ENCODE data around the gene SEZ6L. TPM values are rescaled to one million over a fixed set of nuclear protein-coding genes. Genes with fewer than 3 reads are reported as not detected.

Gene SEZ6L
- total RNA-seq, 4 donors from 2014 or later: under 0.01 to 0.63 (median 0.22) TPM

- WGBS, 2 donors: 60 to 67% methylated on average over 4 of the region's 4 CpGs
- Histone ChIP-seq H3K27ac (no peak overlapping the region), H3K4me1 (no peaks in the 10 kb centered on the region), H3K27me3 (no peaks in the 10 kb centered on the region), H3K9me3 (no peaks in the 10 kb centered on the region), H3K4me3 (no peak overlapping the region), H3K36me3 (no peaks in the 10 kb centered on the region)
- TF ChIP-seq CTCF (IDR thresholded peaks at IDR 0.05) (no peak), POLR2A (IDR thresholded peaks at IDR 0.05) (no peak), EP300 (IDR thresholded peaks at IDR 0.05) (no peak)
- DNase-seq (ENCODE audit: low spot score in 2 of 2): no peak
Observed at GRCh38 chr22:26281941-26282340, 112.7 kb downstream of the SEZ6L start.

GRCh38 chr22:26283330-26283729 is 114.1 kb downstream of the SEZ6L start:
- TF ChIP-seq POLR2A (IDR thresholded peaks at IDR 0.05): no peak
- TF ChIP-seq CTCF (IDR thresholded peaks at IDR 0.05): no peak
- no peak for TF ChIP-seq EP300 (IDR thresholded peaks at IDR 0.05)
- DNase-seq (ENCODE audit: low spot score in 2 of 2): no peak
- Histone ChIP-seq H3K27me3 (no peaks in the 10 kb centered on the region), H3K36me3 (no peaks in the 10 kb centered on the region), H3K9me3 (no peaks in the 10 kb centered on the region), H3K4me3 (no peak overlapping the region), H3K27ac (no peak overlapping the region), H3K4me1 (no peaks in the 10 kb centered on the region)
- 93% methylated on average over 2 of the region's 2 CpGs for whole genome bisulfite sequencing, 2 donors

GRCh38 chr22:26285632-26286031 is 116.4 kb downstream of the SEZ6L start:
- no peaks in the 10 kb centered on the region for H3K4me1 ChIP-seq
- no peaks in the 10 kb centered on the region for H3K36me3 ChIP-seq
- TF ChIP-seq EP300 (IDR thresholded peaks at IDR 0.05) (no peak), POLR2A (IDR thresholded peaks at IDR 0.05) (no peak), CTCF (IDR thresholded peaks at IDR 0.05) (no peak)
- WGBS, 2 donors: 65 to 66% methylated on average over 5 of the region's 5 CpGs
- no peaks in the 10 kb centered on the region for H3K27me3 ChIP-seq
- no peaks in the 10 kb centered on the region for H3K9me3 ChIP-seq
- no peak overlapping the region for H3K27ac ChIP-seq
- DNase-seq (ENCODE audit: low spot score in 2 of 2): no peak
- H3K4me3 ChIP-seq: no peak overlapping the region

- Histone ChIP-seq H3K4me3 (no peak overlapping the region), H3K36me3 (no peaks in the 10 kb centered on the region), H3K4me1 (no peaks in the 10 kb centered on the region), H3K9me3 (no peaks in the 10 kb centered on the region), H3K27ac (no peak overlapping the region), H3K27me3 (no peaks in the 10 kb centered on the region)
- DNase-seq (ENCODE audit: low spot score in 2 of 2): no peak
- TF ChIP-seq CTCF (IDR thresholded peaks at IDR 0.05) (no peak), POLR2A (IDR thresholded peaks at IDR 0.05) (no peak), EP300 (IDR thresholded peaks at IDR 0.05) (no peak)
- WGBS, 2 donors: 79 to 83% methylated on average over 10 of the region's 10 CpGs
Observed at GRCh38 chr22:26286091-26286820, 117.0 kb downstream of the SEZ6L start.

- H3K27me3 ChIP-seq: no peaks in the 10 kb centered on the region
- H3K36me3 ChIP-seq: no peaks in the 10 kb centered on the region
- 80 to 86% methylated on average over 7 of the region's 7 CpGs for WGBS, 2 donors
- DNase-seq (ENCODE audit: low spot score in 2 of 2): no peak
- H3K4me3 ChIP-seq: no peak overlapping the region
- no peaks in the 10 kb centered on the region for H3K4me1 ChIP-seq
- TF ChIP-seq CTCF (IDR thresholded peaks at IDR 0.05) (no peak), POLR2A (IDR thresholded peaks at IDR 0.05) (no peak), EP300 (IDR thresholded peaks at IDR 0.05) (no peak)
- no peak overlapping the region for H3K27ac ChIP-seq
- H3K9me3 ChIP-seq: no peaks in the 10 kb centered on the region
Observed at GRCh38 chr22:26287382-26288225, 118.3 kb downstream of the SEZ6L start.
